H9 (cell line): ENCODE results near the gene GCK. TPM values are rescaled to one million over a fixed set of nuclear protein-coding genes. Genes with fewer than 3 reads are reported as not detected.

Experiments used
- DNase-seq: peaks from one replicate; pipeline ENCODE4 v3.0.0-alpha.2; 2017
- H2AFZ ChIP-seq: one replicate; pipeline ENCODE4 v1.6.1; 2013; ENCODE audit warnings: mild to moderate bottlenecking, low read length, control low read depth, moderate library complexity
- H2AK5ac ChIP-seq: 2 replicates; pipeline ENCODE4 v1.6.1; 2013; ENCODE audit warnings: low read length, control low read depth, mixed read lengths; ENCODE audit not compliant: insufficient read length
- H2BK120ac ChIP-seq: one replicate; pipeline ENCODE4 v1.6.1; 2013; ENCODE audit warnings: low read depth, mild to moderate bottlenecking, low read length, control low read depth, inconsistent platforms; ENCODE audit not compliant: poor library complexity, severe bottlenecking
- H2BK12ac ChIP-seq: 2 replicates; pipeline ENCODE4 v1.6.1; 2013; ENCODE audit warnings: low read length, control low read depth, mixed read lengths, low read depth; ENCODE audit not compliant: insufficient read length
- H2BK15ac ChIP-seq: 2 replicates; pipeline ENCODE4 v1.6.1; 2013; ENCODE audit warnings: low read depth, low read length, control low read depth
- H2BK20ac ChIP-seq: one replicate; pipeline ENCODE4 v1.6.1; 2013; ENCODE audit warnings: low read depth, mild to moderate bottlenecking, low read length, control low read depth, inconsistent platforms; ENCODE audit not compliant: poor library complexity, severe bottlenecking
- H2BK5ac ChIP-seq: 2 replicates; pipeline ENCODE4 v1.6.1; 2013; ENCODE audit warnings: low read length, control low read depth, mixed read lengths; ENCODE audit not compliant: insufficient read length
- H3K14ac ChIP-seq: 2 replicates; pipeline ENCODE4 v1.6.1; 2013; ENCODE audit warnings: low read length, control low read depth; ENCODE audit not compliant: insufficient read depth
- H3K18ac ChIP-seq: 2 replicates; pipeline ENCODE4 v1.6.1; 2013; ENCODE audit warnings: low read depth, mild to moderate bottlenecking, mixed read lengths, low read length, control low read depth; ENCODE audit not compliant: insufficient read length
- H3K23ac ChIP-seq: 2 replicates; pipeline ENCODE4 v1.6.1; 2013; ENCODE audit warnings: low read length, control low read depth, mixed read lengths, low read depth; ENCODE audit not compliant: insufficient read length
- H3K23me2 ChIP-seq: 2 replicates; pipeline ENCODE4 v1.6.1; 2013; ENCODE audit warnings: low read depth, mild to moderate bottlenecking, mixed read lengths, low read length, control low read depth; ENCODE audit not compliant: insufficient read length, poor library complexity, severe bottlenecking
- H3K27ac ChIP-seq: 2 replicates; pipeline ENCODE4 v1.5.1; 2013; ENCODE audit warnings: low read length, control low read depth, mixed read lengths, low read depth; ENCODE audit not compliant: insufficient read length
- H3K27me3 ChIP-seq: 2 replicates; pipeline ENCODE4 v1.6.1; 2013; ENCODE audit warnings: low read length, control low read depth, inconsistent platforms; ENCODE audit not compliant: insufficient read depth
- H3K4ac ChIP-seq: 2 replicates; pipeline ENCODE4 v1.6.1; 2013; ENCODE audit warnings: low read depth, mild to moderate bottlenecking, control low read depth, inconsistent platforms, low read length, moderate library complexity
- H3K4me1 ChIP-seq: 2 replicates; pipeline ENCODE4 v1.6.1; 2013; ENCODE audit warnings: low read length, control low read depth, inconsistent platforms; ENCODE audit not compliant: insufficient read depth
- H3K4me2 ChIP-seq: 2 replicates; pipeline ENCODE4 v1.6.1; 2013; ENCODE audit warnings: low read length, control low read depth, mixed read lengths; ENCODE audit not compliant: insufficient read length, insufficient read depth
- H3K56ac ChIP-seq: 2 replicates; pipeline ENCODE4 v1.6.1; 2013; ENCODE audit warnings: low read depth, mild to moderate bottlenecking, mixed read lengths, low read length, control low read depth; ENCODE audit not compliant: insufficient read length
- H3K79me1 ChIP-seq: 2 replicates; pipeline ENCODE4 v1.6.1; 2013; ENCODE audit warnings: low read depth, mild to moderate bottlenecking, moderate library complexity, low read length, control low read depth, inconsistent platforms; ENCODE audit not compliant: insufficient read depth, poor library complexity, severe bottlenecking
- H3K79me2 ChIP-seq: 2 replicates; pipeline ENCODE4 v1.6.1; 2013; ENCODE audit warnings: low read length, control low read depth, inconsistent platforms; ENCODE audit not compliant: insufficient read depth
- H3K9ac ChIP-seq: 2 replicates; pipeline ENCODE4 v1.6.1; 2013; ENCODE audit warnings: low read length, control low read depth, mixed read lengths; ENCODE audit not compliant: insufficient read length; ENCODE audit errors: extremely low read depth
- H3K9me3 ChIP-seq: one replicate; pipeline ENCODE4 v1.6.1; 2013; ENCODE audit warnings: low read depth, low read length, inconsistent platforms; ENCODE audit not compliant: control insufficient read depth
- H3T11ph ChIP-seq: one replicate; pipeline ENCODE4 v1.6.1; 2013; ENCODE audit warnings: mild to moderate bottlenecking, low read length, control low read depth, inconsistent platforms
- H4K20me1 ChIP-seq: one replicate; pipeline ENCODE4 v1.6.1; 2013; ENCODE audit not compliant: control insufficient read depth, insufficient read length, insufficient read depth
- H4K5ac ChIP-seq: 2 replicates; pipeline ENCODE4 v1.6.1; 2013; ENCODE audit warnings: low read depth, mild to moderate bottlenecking, mixed read lengths, low read length, control low read depth; ENCODE audit not compliant: insufficient read length
- H4K8ac ChIP-seq: replicated peaks from 2 replicates; pipeline ENCODE4 v1.6.1; 2013; ENCODE audit warnings: low read length, control low read depth, mixed read lengths, low read depth; ENCODE audit not compliant: insufficient read length
- H4K91ac ChIP-seq: 2 replicates; pipeline ENCODE4 v1.6.1; 2013; ENCODE audit warnings: low read depth, mild to moderate bottlenecking, moderate library complexity, mixed read lengths, low read length, control low read depth; ENCODE audit not compliant: insufficient read length
- H3K27ac Mint-ChIP-seq, 3 experiments: 2 replicates in 2 of 3; 3 replicates in 1 of 3; pipeline ENCODE4 v1.8.0; 2020 to 2021; ENCODE audit warnings: mixed read lengths in 3 of 3, mild to moderate bottlenecking in 1 of 3, moderate library complexity in 1 of 3
- H3K27me3 Mint-ChIP-seq: 2 replicates; pipeline ENCODE4 v1.8.0; 2021; ENCODE audit warnings: low read depth, mild to moderate bottlenecking, moderate library complexity, mixed read lengths
- H3K36me3 Mint-ChIP-seq, 3 experiments: 2 replicates in 2 of 3; 3 replicates in 1 of 3; pipeline ENCODE4 v1.8.0; 2020 to 2021; ENCODE audit warnings: low read depth in 3 of 3, mixed read lengths in 3 of 3; ENCODE audit not compliant: insufficient read depth in 1 of 3
- H3K4me1 Mint-ChIP-seq, 2 experiments: 2 replicates each; pipeline ENCODE4 v1.8.0; 2020; ENCODE audit warnings: mixed read lengths in 2 of 2
- H3K4me3 Mint-ChIP-seq, 2 experiments: 2 replicates in 1 of 2; 3 replicates in 1 of 2; pipeline ENCODE4 v1.8.0; 2020 to 2021; ENCODE audit warnings: mild to moderate bottlenecking in 2 of 2, mixed read lengths in 2 of 2, moderate library complexity in 1 of 2
- H3K9me3 Mint-ChIP-seq, 2 experiments: 2 replicates in 1 of 2; 3 replicates in 1 of 2; pipeline ENCODE4 v1.8.0; 2020; ENCODE audit warnings: mild to moderate bottlenecking in 2 of 2, mixed read lengths in 2 of 2, moderate library complexity in 1 of 2
- CTCF ChIP-seq: fragments of 200-600 bp; sonication (generic); conservative IDR thresholded peaks from 3 replicates; pipeline ENCODE4 v1.8.0; 2021; ENCODE audit warnings: antibody characterized with exemption, mild to moderate bottlenecking
- WGBS: extraction: QIAGEN DNeasy Blood & Tissue Kit; methylation state at CpG from one replicate; pipeline ENCODE4 v1.1.7; 2013; ENCODE audit warnings: missing lambda C conversion rate, low lambda C conversion rate, mixed read lengths; ENCODE audit not compliant: insufficient read length; ENCODE audit errors: extremely low coverage; 5-methylcytosine and 5-hydroxymethylcytosine counted together
- total RNA-seq: library from RNA; stranded (reverse); gene quantifications from 2 replicates; pipeline ENCODE4 v1.2.1, GENCODE V29; 2021

Gene GCK
- total RNA-seq, 1 experiment from 2014 or later, result 0.98 TPM

- peaks cover 34% of the 10 kb centered on the region for H3K27me3 Mint-ChIP-seq
- WGBS, result no CpG with 5 or more reads among the region's 86 CpGs
These were observed 65.8 kb downstream of the GCK start, which contains the start of gene POLD2 for GRCh38 chr7:44123190-44124003. POLD2 (minus strand) TSS chr7:44123548; CDS start chr7:44122053, 1,495 bp downstream.

More at GRCh38 chr7:44123190-44124003, 65.8 kb downstream of the GCK start, which contains the start of gene POLD2:
- H3K9ac ChIP-seq, result peak within 1 kb of the TSS; percentile 81
- H3K4ac ChIP-seq, result no peak within 1 kb of the TSS
- no peak within 1 kb of the TSS for H2BK15ac ChIP-seq
- peaks cover 2% of the 10 kb centered on the region for H3K79me1 ChIP-seq
- H3K79me2 ChIP-seq, result no peaks in the 10 kb centered on the region; the same call in 1 of the 2 replicates
- H3T11ph ChIP-seq, result no peak within 1 kb of the TSS
- H3K56ac ChIP-seq, result no peak within 1 kb of the TSS
- peak within 1 kb of the TSS; percentile 85 for H3K18ac ChIP-seq
- peaks cover 10 to 12% of the 10 kb centered on the region in 2 experiments for H3K4me1 Mint-ChIP-seq
- no peak within 1 kb of the TSS for H2AK5ac ChIP-seq
- H2BK12ac ChIP-seq, result no peak within 1 kb of the TSS
- no peak within 1 kb of the TSS for H4K5ac ChIP-seq
- no peak within 1 kb of the TSS for H4K91ac ChIP-seq
- H3K4me1 ChIP-seq, result no peaks in the 10 kb centered on the region
- H3K9me3 Mint-ChIP-seq, result peaks cover 8 to 9% of the 10 kb centered on the region in 2 experiments
- no peaks in the 10 kb centered on the region for H4K20me1 ChIP-seq
- H3K14ac ChIP-seq, result peak within 1 kb of the TSS; percentile 83; the same call in 1 of the 2 replicates
- H2BK120ac ChIP-seq, result no peak within 1 kb of the TSS
- no peak within 1 kb of the TSS for H3K27ac ChIP-seq
- H3K36me3 Mint-ChIP-seq, result peaks cover 20 to 43% (median 33%) of the 10 kb centered on the region in 3 experiments
- no peak for TF ChIP-seq CTCF
- H3K4me3 Mint-ChIP-seq, result peak within 1 kb of the TSS; percentile 70 to 86
- no peak within 1 kb of the TSS for H3K23ac ChIP-seq
- peaks cover 11% of the 10 kb centered on the region for H3K23me2 ChIP-seq
- no peaks in the 10 kb centered on the region for H3K9me3 ChIP-seq
- peak within 1 kb of the TSS in 1 of 3 experiments; percentile 49; a peak in 2 of 7 replicates for H3K27ac Mint-ChIP-seq
- H2BK5ac ChIP-seq, result no peak within 1 kb of the TSS
- H4K8ac ChIP-seq, result no peak within 1 kb of the TSS
- H3K4me2 ChIP-seq, result peak within 1 kb of the TSS; percentile 99
- no peak within 1 kb of the TSS for H2AFZ ChIP-seq
- peak; percentile 97 for DNase-seq
- H2BK20ac ChIP-seq, result no peak within 1 kb of the TSS
- no peaks in the 10 kb centered on the region for H3K27me3 ChIP-seq
